Activated B cell treated with CpG ODN at 0.5 μM for 24 hours (primary cell): ENCODE data around the gene RIC1. TPM values are rescaled to one million over a fixed set of nuclear protein-coding genes. Genes with fewer than 3 reads are reported as not detected.

Experiments
- ATAC-seq: fragments of 200-7000 bp; cut with Tn5 transposase; one replicate; pipeline ENCODE4 v1.10.0; 2021; ENCODE audit warnings: low read depth, mild to moderate bottlenecking, moderate library complexity
- CTCF ChIA-PET: fragments of 350-600 bp; sonication (Branson Sonifier 250); formaldehyde crosslinking; loops from one replicate; lab custom pipeline; 2021; ENCODE audit warnings: antibody characterized with exemption; lab: Charles Lee
- POLR2A ChIA-PET: fragments of 350-600 bp; sonication (Branson Sonifier 250); formaldehyde crosslinking; loops from one replicate; lab custom pipeline; 2021; ENCODE audit warnings: antibody characterized with exemption; lab: Charles Lee
- DNase-seq: peaks from one replicate; pipeline ENCODE4 v3.0.0; 2022
- H3K27ac Mint-ChIP-seq: one replicate; pipeline ENCODE4 v1.8.0; 2020; ENCODE audit warnings: mixed read lengths
- H3K27me3 Mint-ChIP-seq: one replicate; pipeline ENCODE4 v1.8.0; 2021; ENCODE audit warnings: mixed read lengths
- H3K36me3 Mint-ChIP-seq: one replicate; pipeline ENCODE4 v1.8.0; 2021; ENCODE audit warnings: low read depth, mixed read lengths
- H3K4me1 Mint-ChIP-seq: one replicate; pipeline ENCODE4 v1.8.0; 2021; ENCODE audit warnings: mixed read lengths
- H3K4me3 Mint-ChIP-seq: one replicate; pipeline ENCODE4 v1.8.0; 2020; ENCODE audit warnings: mild to moderate bottlenecking, mixed read lengths
- H3K9me3 Mint-ChIP-seq: one replicate; pipeline ENCODE4 v1.8.0; 2020; ENCODE audit warnings: mixed read lengths
- CTCF ChIP-seq: fragments of 200-600 bp; IDR thresholded peaks from one replicate; pipeline ENCODE4 v1.8.0; 2022; ENCODE audit warnings: antibody characterized with exemption, mild to moderate bottlenecking
- intact Hi-C: fragments of 100-400 bp; cut with micrococcal nuclease; formaldehyde crosslinking; loops from one replicate; pipeline ENCODE4 v1.15.1; 2024
- total RNA-seq: library from RNA; stranded (reverse); gene quantifications from 2 replicates; pipeline ENCODE4 v1.2.3, GENCODE V29; 2022

RIC1 gene
- total RNA-seq, 1 donor from 2014 or later, result 85.0 TPM

GRCh38 chr9:5805478-5805877, 176.6 kb downstream of the RIC1 start:
- POLR2A ChIA-PET, result no interaction called here
- no peak for TF ChIP-seq CTCF
- Mint-ChIP-seq H3K9me3 (no peaks in the 10 kb centered on the region), H3K36me3 (peaks cover 40% of the 10 kb centered on the region), H3K4me1 (no peaks in the 10 kb centered on the region), H3K27ac (no peak overlapping the region), H3K27me3 (no peaks in the 10 kb centered on the region), H3K4me3 (no peak overlapping the region)
- CTCF ChIA-PET, result no interaction called here
- no peak for ATAC-seq
- intact Hi-C loops, result no loop called here
- DNase-seq, result no peak

DNA sequence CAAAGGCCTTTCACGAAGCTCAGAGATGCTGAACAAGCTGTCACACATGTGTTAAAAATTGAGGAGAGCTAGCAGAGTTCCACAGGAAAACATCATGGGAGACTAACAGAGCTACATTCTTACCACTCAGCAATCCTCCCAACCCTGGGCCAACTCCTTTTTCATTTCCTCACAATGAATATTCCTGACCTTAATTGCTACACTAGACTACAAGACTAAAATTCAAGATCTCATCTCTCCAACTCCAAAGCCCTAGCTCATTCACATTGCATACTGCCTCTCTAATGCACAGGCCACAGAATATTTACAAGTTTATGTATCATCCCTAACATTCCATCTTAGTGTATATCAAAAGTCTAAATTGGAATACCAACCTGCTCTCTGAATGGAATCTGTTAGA, 182.8 kb downstream of the RIC1 start:
- ATAC-seq (no peak), DNase-seq (no peak)
- no peak overlapping the region for H3K27ac Mint-ChIP-seq
- intact Hi-C loops, result no loop called here
- no peaks in the 10 kb centered on the region for H3K4me1 Mint-ChIP-seq
- ChIA-PET CTCF (no interaction called here), POLR2A (no interaction called here)
- H3K36me3 Mint-ChIP-seq, result peaks cover 53% of the 10 kb centered on the region
- H3K4me3 Mint-ChIP-seq, result no peak overlapping the region
- no peaks in the 10 kb centered on the region for H3K9me3 Mint-ChIP-seq
- no peak for TF ChIP-seq CTCF
- no peaks in the 10 kb centered on the region for H3K27me3 Mint-ChIP-seq

GRCh38 chr9:5813824-5814223, 184.9 kb downstream of the RIC1 start:
- no peak overlapping the region for H3K4me3 Mint-ChIP-seq
- no peak for ATAC-seq
- H3K4me1 Mint-ChIP-seq, result no peaks in the 10 kb centered on the region
- H3K27ac Mint-ChIP-seq, result no peak overlapping the region
- ChIA-PET CTCF (no interaction called here), POLR2A (no interaction called here)
- no peak for DNase-seq
- no peaks in the 10 kb centered on the region for H3K9me3 Mint-ChIP-seq
- intact Hi-C loops, result no loop called here
- no peak for TF ChIP-seq CTCF
- peaks cover 55% of the 10 kb centered on the region for H3K36me3 Mint-ChIP-seq
- H3K27me3 Mint-ChIP-seq, result no peaks in the 10 kb centered on the region

DNA sequence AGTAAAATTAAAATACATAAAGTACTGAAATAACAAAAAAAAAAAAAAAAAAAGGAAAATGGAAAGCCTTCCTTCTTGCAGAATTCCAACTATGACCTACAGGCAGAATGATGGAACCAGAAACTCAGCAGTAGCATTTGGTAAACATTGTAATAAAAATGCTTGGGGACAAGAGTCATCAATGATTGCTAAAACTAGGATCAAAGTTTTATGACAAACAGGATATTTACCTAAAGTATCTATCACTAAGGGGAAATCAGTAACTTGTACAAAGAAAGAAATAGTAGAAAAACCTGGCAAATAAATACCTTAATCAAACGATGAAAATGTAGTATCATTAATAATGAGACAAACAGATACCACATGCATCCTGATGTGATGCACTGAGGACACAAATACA, 186.6 kb downstream of the RIC1 start:
- Mint-ChIP-seq H3K36me3 (peaks cover 49% of the 10 kb centered on the region), H3K27ac (no peak overlapping the region), H3K9me3 (no peaks in the 10 kb centered on the region), H3K27me3 (no peaks in the 10 kb centered on the region), H3K4me3 (no peak overlapping the region), H3K4me1 (no peaks in the 10 kb centered on the region)
- intact Hi-C loops, result no loop called here
- ATAC-seq (no peak), DNase-seq (no peak)
- ChIA-PET CTCF (no interaction called here), POLR2A (no interaction called here)
- no peak for TF ChIP-seq CTCF

DNA sequence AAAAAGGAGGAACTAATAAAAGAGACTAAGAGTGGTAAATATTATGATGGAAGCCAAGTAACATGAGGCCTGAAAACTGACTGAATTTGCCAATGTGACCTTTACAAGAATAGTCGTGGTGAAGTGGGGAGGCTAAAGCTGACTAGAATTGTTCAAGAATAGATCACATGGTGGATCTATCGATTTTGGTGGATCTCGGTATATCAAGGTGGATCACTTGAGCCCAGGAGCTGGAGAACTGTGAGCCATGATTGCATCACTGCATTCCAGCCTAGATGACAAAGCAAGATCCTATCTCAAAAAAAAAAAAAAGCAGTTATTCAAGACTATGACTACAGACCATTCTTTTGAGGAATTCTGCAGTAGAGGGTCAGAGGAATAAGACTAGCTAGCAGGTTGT, 189.0 kb downstream of the RIC1 start:
- intact Hi-C loops, result no loop called here
- Mint-ChIP-seq H3K9me3 (no peaks in the 10 kb centered on the region), H3K4me3 (no peak overlapping the region), H3K27me3 (no peaks in the 10 kb centered on the region), H3K4me1 (no peaks in the 10 kb centered on the region), H3K27ac (no peak overlapping the region), H3K36me3 (peaks cover 41% of the 10 kb centered on the region)
- ChIA-PET CTCF (no interaction called here), POLR2A (no interaction called here)
- TF ChIP-seq CTCF, result no peak
- ATAC-seq, result no peak
- DNase-seq, result no peak
